Cardiac fibroblast (primary cell): ENCODE data around the gene SLC22A12.
A peak's percentile ranks its signal among the peaks of the same experiment; 100 is the strongest.

Source experiments
- DNase-seq, 2 donors: peaks; one replicate each; pipeline versions ENCODE4 v3.0.0 to v3.0.0-alpha.2; 2010; ENCODE audit warnings: low read depth in 2 of 2
- H3K4me3 ChIP-seq, 2 donors: replicated peaks in 1 of 2; 1 replicate in 1 of 2; 2 replicates in 1 of 2; pipeline ENCODE4 v1.5.1; 2011; ENCODE audit warnings: low read depth in 2 of 2, low read length in 2 of 2, mild to moderate bottlenecking in 2 of 2, moderate library complexity in 1 of 2
- CTCF ChIP-seq: IDR thresholded peaks from one replicate; pipeline ENCODE4 v1.5.1; 2011; ENCODE audit warnings: low read depth, mild to moderate bottlenecking, low read length, inconsistent platforms

SLC22A12 gene

GRCh38 chr11:64605656-64606585 lies 14.9 kb downstream of the SLC22A12 start:
- no peak overlapping the region for H3K4me3 ChIP-seq
- DNase-seq: no peak
- TF ChIP-seq CTCF: no peak

- DNase-seq: no peak
- no peak for TF ChIP-seq CTCF
- H3K4me3 ChIP-seq: no peak overlapping the region
Measured at GRCh38 chr11:64606796-64607380, 15.9 kb downstream of the SLC22A12 start.

DNA sequence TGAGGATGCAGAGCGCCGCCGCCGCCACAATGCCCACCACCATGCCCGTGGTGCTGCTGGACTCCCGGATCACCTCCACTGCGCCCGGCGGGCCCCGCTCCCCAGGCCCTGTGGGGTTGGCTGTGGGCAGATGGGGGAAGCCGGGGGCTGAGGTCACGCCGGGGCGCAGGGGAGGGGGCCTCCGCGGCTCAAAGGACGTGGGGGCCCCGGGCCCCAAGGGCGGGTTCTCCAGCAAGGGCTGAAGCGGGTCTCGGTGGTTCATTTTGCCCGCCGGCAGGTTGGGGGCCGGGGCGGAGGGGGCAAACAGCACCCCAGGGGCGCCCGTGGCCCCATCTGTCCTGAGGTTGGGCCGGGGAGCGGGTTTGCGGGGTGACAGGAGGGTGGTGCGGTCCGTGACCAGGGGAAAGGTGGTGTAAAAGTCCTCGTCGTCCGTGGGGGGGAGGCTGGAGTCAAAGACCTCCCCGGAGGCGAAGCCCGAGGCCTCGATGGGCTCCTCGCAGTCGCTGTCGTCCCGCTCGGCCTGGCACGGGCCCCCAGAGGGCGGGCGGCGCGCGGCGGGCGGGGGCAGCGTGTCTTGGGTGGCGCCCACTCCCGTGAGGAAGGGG lies 16.5 kb downstream of the SLC22A12 start:
- no peak for TF ChIP-seq CTCF
- DNase-seq: no peak
- no peak overlapping the region for H3K4me3 ChIP-seq

- no peak overlapping the region for H3K4me3 ChIP-seq
- no peak for TF ChIP-seq CTCF
- DNase-seq: peak; percentile 3 to 45
Measured at GRCh38 chr11:64608046-64608445, 17.0 kb downstream of the SLC22A12 start.

DNA sequence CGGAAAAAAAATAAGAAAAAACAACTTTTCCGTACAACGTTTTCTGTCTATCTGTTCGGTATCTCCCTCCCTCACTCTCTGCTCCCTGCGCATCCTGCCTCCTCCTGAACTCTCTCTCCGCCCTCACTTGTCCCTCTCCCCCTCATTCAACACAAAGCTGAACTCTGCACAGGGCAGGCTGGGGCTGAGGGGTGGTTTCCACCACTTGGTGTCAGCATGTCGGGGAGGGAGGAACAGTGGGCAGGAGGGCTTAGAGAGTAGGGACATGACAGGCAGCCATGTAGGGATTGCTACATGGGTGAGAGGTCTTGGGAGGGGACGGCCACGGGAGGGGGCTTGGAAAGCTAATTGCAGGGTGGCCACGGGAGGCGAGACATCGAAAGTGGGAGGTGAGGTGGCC lies 17.6 kb downstream of the SLC22A12 start:
- DNase-seq: no peak
- H3K4me3 ChIP-seq: no peak overlapping the region
- no peak for TF ChIP-seq CTCF

DNA sequence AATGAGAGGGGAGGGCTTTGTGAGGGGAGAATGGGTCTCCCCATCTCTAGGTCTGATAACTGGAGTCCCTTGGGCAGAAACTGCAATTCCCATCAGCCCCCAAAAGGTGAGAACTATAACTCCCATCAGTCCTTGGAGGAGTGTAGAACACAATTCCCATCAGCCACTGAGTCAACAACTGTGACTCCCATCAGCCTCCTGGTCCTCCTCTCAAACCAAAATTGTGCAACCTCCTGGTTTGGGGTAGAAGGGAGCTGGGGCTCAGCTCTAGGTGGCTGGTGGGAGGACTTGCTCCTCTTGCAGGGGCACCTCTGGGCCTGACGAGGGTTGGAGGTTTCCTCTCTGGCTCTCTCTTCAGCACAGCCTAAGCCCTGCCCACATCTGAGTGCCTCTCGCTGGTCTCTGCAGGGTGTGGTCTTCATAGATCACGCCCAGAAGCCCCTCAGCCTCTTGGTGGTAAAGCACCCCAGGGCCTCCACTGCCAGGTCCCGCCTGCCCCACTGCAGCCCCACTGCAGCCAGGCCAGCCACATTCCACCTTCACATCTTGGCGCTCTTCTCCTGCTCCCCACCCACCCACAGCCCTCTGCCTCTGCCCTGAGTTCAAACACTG lies 18.5 kb downstream of the SLC22A12 start:
- no peak overlapping the region for H3K4me3 ChIP-seq
- no peak for TF ChIP-seq CTCF
- no peak for DNase-seq
